GM12865 (cell line): ENCODE results near the gene INPP5A.

ENCODE experiments used
- DNase-seq: peaks from one replicate; pipeline ENCODE4 v3.0.0; 2010; ENCODE audit warnings: low read depth
- H3K4me3 ChIP-seq: 2 replicates; pipeline ENCODE4 v1.5.1; 2011; ENCODE audit warnings: mild to moderate bottlenecking, low read depth, low read length, control low read depth
- TF ChIP-seq, protein P1 (sequence below): IDR thresholded peaks from 2 replicates; pipeline ENCODE4 v1.5.1; 2011; ENCODE audit warnings: low read length, control low read depth, low read depth, inconsistent platforms; ENCODE audit not compliant: insufficient read depth; ENCODE audit errors: missing control alignments

INPP5A gene

DNA sequence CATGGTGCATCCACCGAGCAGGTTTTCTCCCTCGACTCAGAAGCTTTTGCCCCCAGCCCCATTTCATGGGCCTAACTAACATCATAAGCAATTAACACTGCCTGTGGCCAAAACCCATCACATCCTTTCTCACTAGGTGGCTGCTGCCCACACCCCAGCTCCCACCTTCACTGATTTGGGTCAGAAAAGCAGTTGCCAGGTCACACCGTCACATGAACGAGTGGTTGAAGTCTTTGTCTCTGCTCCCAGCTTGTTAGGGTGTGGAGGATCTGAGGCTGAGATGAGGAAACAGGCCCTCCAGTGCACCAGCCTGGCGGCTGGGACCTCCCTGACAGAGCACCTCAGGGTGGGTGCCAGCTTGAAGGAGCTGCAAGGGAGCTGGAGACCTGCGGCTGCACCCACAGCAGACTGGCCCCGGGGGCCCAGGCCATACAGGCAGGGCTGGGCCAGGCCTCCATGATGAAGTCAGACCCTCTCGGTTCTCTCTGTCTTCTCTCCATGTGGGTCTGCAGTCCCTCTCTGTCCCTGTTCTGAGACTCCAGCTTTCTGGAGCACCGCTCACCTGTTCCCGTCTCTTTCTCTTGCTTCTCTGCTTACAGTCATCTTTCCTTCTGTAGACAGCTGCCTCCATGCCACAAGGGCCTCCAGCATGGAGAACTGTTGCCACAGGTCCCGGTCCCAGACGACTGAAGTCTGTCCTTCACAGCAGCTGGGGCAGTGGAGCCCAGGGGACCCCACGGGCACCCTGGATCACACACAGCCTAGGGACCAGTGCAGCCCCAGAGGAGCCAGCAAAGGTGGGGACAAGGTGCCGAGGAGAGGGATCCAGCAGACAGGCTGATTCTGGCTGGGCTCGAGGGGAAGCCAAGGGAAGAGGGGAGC, 13.8 kb upstream of the INPP5A start:
- TF ChIP-seq, protein P1, sequence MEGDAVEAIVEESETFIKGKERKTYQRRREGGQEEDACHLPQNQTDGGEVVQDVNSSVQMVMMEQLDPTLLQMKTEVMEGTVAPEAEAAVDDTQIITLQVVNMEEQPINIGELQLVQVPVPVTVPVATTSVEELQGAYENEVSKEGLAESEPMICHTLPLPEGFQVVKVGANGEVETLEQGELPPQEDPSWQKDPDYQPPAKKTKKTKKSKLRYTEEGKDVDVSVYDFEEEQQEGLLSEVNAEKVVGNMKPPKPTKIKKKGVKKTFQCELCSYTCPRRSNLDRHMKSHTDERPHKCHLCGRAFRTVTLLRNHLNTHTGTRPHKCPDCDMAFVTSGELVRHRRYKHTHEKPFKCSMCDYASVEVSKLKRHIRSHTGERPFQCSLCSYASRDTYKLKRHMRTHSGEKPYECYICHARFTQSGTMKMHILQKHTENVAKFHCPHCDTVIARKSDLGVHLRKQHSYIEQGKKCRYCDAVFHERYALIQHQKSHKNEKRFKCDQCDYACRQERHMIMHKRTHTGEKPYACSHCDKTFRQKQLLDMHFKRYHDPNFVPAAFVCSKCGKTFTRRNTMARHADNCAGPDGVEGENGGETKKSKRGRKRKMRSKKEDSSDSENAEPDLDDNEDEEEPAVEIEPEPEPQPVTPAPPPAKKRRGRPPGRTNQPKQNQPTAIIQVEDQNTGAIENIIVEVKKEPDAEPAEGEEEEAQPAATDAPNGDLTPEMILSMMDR = no peak
- H3K4me3 ChIP-seq = no peak overlapping the region
- no peak for DNase-seq

DNA sequence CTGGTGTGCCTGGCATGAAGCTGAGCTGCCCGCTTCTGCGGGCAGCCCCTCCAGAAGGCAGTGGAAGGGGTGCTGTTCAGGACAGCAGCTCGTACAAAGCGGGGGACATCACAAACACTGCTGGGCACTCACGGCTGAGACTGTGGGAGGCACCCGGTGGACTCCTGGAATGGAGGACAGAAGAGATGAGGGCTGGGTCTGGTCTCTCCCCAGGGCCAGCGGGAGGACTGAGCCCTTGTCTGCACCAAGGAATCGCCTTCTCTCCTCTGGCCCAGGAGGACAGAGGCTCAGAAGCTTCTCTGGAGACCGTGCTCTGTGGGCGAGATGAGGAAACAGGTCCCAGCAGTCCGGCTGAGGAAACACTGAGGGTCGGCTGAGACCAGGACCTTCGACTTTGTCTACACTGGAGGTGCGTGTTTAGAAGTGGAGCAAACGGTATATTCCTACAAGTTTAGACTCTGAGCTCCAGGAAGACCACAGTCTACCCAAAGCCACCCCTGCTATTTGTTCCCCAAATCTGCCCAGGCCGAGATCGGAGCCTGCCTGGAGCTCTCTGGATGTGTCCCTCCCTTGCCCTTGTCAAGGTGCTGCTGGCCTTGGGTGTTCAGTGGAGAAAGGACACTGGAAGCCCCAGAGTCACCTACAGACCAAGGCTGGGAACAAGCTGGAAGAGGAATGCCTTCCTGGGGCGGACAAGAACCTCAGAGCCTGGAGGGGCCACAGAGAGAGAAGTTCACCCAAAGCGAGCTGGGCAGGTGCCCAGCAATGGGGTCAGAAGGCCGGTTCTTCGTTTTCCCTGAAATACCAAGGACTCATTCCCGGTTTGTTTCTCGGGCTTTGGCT, 12.9 kb upstream of the INPP5A start:
- DNase-seq = no peak
- TF ChIP-seq, protein P1 = no peak
- no peak overlapping the region for H3K4me3 ChIP-seq

DNA sequence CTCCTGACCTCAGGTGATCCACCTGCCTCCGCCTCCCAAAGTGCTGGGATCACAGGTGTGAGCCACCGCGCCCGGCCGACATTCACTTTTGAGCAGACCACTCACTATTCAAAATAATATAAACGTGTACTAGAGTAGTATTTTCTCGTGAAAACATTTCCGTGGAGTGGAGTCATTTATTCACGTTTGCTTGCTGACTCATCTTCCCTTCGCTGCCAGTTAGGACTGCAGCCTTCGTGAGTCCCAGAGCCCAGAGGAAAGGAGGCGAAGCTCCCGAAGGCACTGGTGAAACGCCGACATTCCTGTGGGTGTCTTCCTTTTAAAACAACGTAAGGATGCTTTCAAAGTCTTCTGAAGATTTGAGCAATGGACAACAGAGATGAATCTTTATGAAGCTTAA, 10.9 kb upstream of the INPP5A start:
- no peak for DNase-seq

DNA sequence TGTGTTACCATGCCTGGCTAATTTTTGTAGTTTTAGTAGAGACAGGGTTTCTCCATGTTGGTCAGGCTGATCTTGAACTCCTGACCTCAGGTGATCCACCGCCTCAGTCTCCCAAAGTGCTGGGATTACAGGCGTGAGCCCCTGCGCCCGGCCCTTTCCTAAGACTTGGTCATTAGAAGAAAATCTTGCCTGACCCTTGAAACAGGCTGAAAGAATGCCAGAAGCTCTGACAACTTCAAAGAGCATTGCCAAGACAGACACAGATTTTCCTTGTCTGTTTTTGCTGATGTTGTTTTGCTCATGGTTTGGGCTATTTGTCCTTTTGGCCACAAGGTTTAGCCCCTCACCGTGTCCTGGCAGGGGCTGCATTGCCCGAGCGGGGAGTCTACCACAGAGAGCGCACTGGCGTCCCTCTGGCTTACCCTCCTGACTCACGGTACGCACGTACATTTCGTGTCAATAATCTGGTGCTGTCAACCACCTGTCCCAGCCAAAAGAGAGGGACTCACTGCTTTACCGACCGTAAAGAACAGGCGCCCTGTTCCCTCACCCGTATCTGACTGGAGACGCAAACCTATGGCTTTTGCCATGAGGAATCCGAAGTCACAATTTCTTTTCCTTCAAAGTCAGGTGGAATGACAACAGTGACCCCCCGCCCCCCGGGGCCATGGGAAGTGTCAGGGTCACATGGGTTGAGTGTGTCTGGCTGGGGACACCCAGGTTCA, 10.1 kb upstream of the INPP5A start:
- DNase-seq = no peak
- TF ChIP-seq, protein P1 = no peak
- H3K4me3 ChIP-seq = no peak overlapping the region

More for the DNA sequence above, 10.9 kb upstream of the INPP5A start:
- no peak overlapping the region for H3K4me3 ChIP-seq
- TF ChIP-seq, protein P1 = no peak

DNA sequence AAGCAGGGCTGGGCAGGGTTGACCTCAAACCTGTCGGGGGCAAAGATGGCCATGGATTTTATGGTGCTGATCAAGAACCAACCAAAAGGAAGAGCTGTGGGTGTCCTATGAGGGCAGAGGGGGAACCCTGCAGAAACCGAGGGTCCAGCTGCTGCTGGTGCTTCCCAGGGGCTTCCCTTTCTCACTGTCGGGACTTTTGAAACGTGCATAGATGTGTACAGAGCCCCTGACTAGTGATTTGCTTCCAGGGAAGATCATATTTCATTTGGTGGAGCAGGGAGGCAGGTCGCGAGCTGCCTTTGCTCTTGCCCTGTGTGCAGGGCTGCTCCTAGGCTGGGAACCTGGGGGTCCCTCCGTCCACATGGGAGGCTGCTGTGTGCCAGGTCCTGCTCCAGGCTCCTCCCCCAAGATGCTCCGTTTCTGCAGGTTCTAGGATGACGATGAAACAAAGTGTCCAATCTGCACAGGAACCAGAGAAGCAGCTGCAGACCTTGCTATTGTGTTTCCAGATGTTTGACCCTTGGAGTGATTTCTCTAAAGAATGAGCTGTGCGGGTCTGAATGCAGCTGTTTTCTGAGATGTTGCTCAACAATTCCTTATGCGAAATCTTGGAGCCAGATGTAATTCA, 9.4 kb upstream of the INPP5A start:
- no peak for DNase-seq
- no peak overlapping the region for H3K4me3 ChIP-seq
- TF ChIP-seq, protein P1 = no peak

DNA sequence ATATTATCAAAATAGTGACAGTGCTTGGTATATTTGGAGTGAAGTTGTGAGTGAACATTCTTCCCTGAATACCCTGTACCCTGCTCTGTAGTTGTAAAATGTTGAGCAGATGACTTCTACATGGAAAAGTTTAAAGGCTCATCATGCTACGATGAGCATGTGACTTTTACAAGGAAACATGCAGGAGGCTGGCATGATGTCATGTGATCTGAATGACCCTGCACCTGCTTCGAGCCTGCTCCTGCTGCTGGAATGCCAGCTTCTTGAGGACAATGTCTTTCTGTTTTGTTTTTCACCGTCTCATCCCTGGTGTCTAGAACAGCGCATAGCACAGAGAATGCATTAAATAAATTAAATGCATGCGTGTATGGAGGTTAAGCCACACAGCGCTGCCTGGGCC, 5.4 kb upstream of the INPP5A start:
- H3K4me3 ChIP-seq = no peak overlapping the region
- DNase-seq = no peak
- TF ChIP-seq, protein P1 = no peak
